Urinary bladder (tissue), 4 donors: ENCODE measurements around the gene SGMS1. TPM values are rescaled to one million over a fixed set of nuclear protein-coding genes. Genes with fewer than 3 reads are reported as not detected.
"Not testable (repeated sequence)": the region's sequence is repeated elsewhere in the genome, so short reads cannot be mapped to it uniquely, and the experiment has no call there.

ENCODE experiments used
- DNase-seq: peaks from one replicate; pipeline ENCODE4 v3.0.0-alpha.2; 2015; ENCODE audit errors: extremely low spot score
- H3K27ac ChIP-seq: one replicate; pipeline ENCODE4 v1.5.1; 2013; ENCODE audit warnings: low read depth, mild to moderate bottlenecking, moderate library complexity
- H3K36me3 ChIP-seq: one replicate; pipeline ENCODE4 v1.6.1; 2013; ENCODE audit warnings: mild to moderate bottlenecking, moderate library complexity; ENCODE audit not compliant: insufficient read depth
- H3K4me1 ChIP-seq: one replicate; pipeline ENCODE4 v1.6.1; 2013; ENCODE audit warnings: mild to moderate bottlenecking, moderate library complexity; ENCODE audit not compliant: insufficient read depth
- H3K4me3 ChIP-seq: one replicate; pipeline ENCODE4 v1.5.1; 2013; ENCODE audit warnings: low read depth, low read length
- WGBS: extraction: QIAGEN DNeasy Blood & Tissue Kit; methylation state at CpG from one replicate; pipeline ENCODE4 v1.1.7; 2013; 5-methylcytosine and 5-hydroxymethylcytosine counted together
- polyA plus RNA-seq: library from polyadenylated mRNA; stranded (reverse); fragments of 200-250 nt; gene quantifications from one replicate; pipeline ENCODE4 v1.2.3, GENCODE V29; 2013
- total RNA-seq: library from RNA; depleted of rRNA; stranded (reverse); fragments of >200 nt; gene quantifications from one replicate; pipeline ENCODE4 v1.2.3, GENCODE V29; 2014
- donor health status: healthy with polysubstance abuse.
- donor health status: healthy.

SGMS1 gene
- total and polyA plus RNA-seq, 2 donors, result 21.2 to 86.4 TPM

- Histone ChIP-seq H3K4me3 (no peak overlapping the region), H3K4me1 (no peaks in the 10 kb centered on the region), H3K27ac (no peak overlapping the region), H3K36me3 (no peaks in the 10 kb centered on the region)
- DNase-seq, result no peak
- WGBS, result 95% methylated on average over 3 of the region's 3 CpGs
Measured at GRCh38 chr10:50650481-50650880, 26.7 kb upstream of the SGMS1 start.

DNA sequence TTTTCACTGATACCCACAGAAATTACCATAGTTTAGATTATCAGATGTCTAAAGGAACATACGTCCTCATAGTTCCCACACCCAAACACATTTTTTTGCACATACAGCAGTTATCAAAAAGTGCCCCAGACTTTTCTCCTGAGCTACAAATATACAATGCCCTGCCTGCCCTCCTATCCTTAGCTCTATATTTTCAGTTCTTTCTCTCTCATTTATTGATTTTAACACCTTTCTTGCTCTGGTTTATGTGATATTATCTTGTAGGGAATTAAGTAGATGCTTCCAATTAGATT, 25.1 kb upstream of the SGMS1 start:
- Histone ChIP-seq H3K27ac (no peak overlapping the region), H3K36me3 (no peaks in the 10 kb centered on the region), H3K4me1 (no peaks in the 10 kb centered on the region), H3K4me3 (no peak overlapping the region)
- WGBS, result 51% methylated on average over 1 of the region's 1 CpG
- DNase-seq, result no peak

GRCh38 chr10:50648089-50648934, 24.6 kb upstream of the SGMS1 start:
- 81% methylated on average over 7 of the region's 7 CpGs for WGBS
- no peak overlapping the region for H3K27ac ChIP-seq

GRCh38 chr10:50647350-50647749, 23.6 kb upstream of the SGMS1 start:
- DNase-seq, H3K27ac ChIP-seq, H3K4me3 ChIP-seq, H3K36me3 ChIP-seq, H3K4me1 ChIP-seq: not testable (repeated sequence)
- WGBS, result 98% methylated on average over 1 of the region's 1 CpG

More at GRCh38 chr10:50648089-50648934, 24.6 kb upstream of the SGMS1 start:
- Histone ChIP-seq H3K4me3 (no peak overlapping the region), H3K4me1 (no peaks in the 10 kb centered on the region), H3K36me3 (no peaks in the 10 kb centered on the region)
- no peak for DNase-seq

DNA sequence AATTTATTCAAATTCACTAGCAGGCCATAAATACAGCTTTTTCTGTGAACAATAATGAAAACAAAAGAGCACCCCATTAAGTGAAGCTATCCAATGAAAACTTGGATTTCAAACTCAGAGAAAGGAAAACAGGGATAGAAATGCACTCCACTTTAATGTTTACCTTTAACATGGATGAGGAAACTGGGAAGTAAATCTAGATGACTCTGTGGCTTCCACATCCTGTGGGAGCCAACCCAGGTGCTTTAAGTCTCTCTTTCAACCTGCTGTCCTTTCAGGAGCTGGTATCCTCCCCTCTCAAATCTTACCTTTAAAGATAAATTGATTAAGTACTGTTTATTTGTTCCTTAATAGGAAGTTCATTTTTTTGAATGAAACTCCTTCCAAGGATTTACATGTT, 21.5 kb upstream of the SGMS1 start:
- no peak overlapping the region for H3K27ac ChIP-seq
- H3K36me3 ChIP-seq, result no peaks in the 10 kb centered on the region
- H3K4me3 ChIP-seq, result no peak overlapping the region
- no peak for DNase-seq
- no peaks in the 10 kb centered on the region for H3K4me1 ChIP-seq

- DNase-seq, result no peak
- Histone ChIP-seq H3K4me3 (no peak overlapping the region), H3K27ac (no peak overlapping the region), H3K4me1 (no peaks in the 10 kb centered on the region), H3K36me3 (no peaks in the 10 kb centered on the region)
- WGBS, result 38% methylated on average over 2 of the region's 2 CpGs
Measured at GRCh38 chr10:50641626-50642025, 17.9 kb upstream of the SGMS1 start.

DNA sequence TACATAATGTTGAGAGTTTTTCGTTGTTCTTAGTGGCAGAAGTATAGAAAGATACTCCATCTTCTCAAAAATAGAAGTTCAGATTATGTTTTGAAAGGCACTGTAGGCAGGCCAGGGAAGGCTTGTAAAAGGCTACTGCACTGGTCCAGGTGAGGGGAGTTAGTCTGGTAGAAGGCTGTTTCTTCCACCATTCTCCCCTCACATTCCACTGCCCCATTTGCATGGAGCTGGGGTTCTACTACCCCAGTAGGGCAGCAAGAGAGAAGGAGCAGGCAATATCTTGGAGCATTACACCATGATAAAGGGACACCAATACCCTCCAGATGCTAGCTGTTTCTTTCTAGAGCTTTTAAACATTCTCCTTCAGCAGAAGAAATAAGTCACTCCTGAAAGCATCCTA, 16.5 kb upstream of the SGMS1 start:
- Histone ChIP-seq H3K4me1 (no peaks in the 10 kb centered on the region), H3K36me3 (no peaks in the 10 kb centered on the region), H3K4me3 (no peak overlapping the region), H3K27ac (no peak overlapping the region)
- WGBS, result 83% methylated on average over 1 of the region's 1 CpG
- no peak for DNase-seq

- H3K27ac ChIP-seq, result no peak overlapping the region
- DNase-seq, result no peak
- 59% methylated on average over 6 of the region's 6 CpGs for WGBS
- H3K36me3 ChIP-seq, result no peaks in the 10 kb centered on the region
- no peak overlapping the region for H3K4me3 ChIP-seq
- H3K4me1 ChIP-seq, result no peaks in the 10 kb centered on the region
Measured at GRCh38 chr10:50636618-50637579, 13.1 kb upstream of the SGMS1 start.

DNA sequence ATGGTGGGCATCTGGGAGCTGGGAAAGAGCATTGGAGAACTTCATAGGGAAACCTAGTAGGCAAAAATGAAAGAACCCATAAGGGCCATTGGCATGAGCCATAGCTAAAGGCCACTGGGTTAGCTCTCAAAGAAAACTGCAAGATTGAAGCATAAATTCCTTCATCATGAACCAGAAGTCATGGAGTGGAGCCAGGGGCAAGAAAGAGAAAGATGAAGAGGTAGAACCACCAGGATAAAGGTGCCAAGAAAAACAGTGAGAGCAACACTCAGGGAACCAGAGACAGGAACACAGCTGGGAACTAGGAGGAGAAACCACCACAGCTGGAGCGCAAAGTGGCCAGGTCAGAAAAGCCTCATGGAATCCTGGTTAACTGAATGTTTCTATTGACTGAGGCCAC, 11.5 kb upstream of the SGMS1 start:
- Histone ChIP-seq H3K4me3 (no peak overlapping the region), H3K27ac (no peak overlapping the region), H3K4me1 (no peaks in the 10 kb centered on the region), H3K36me3 (no peaks in the 10 kb centered on the region)
- no peak for DNase-seq
- WGBS, result 84% methylated on average over 1 of the region's 1 CpG

DNA sequence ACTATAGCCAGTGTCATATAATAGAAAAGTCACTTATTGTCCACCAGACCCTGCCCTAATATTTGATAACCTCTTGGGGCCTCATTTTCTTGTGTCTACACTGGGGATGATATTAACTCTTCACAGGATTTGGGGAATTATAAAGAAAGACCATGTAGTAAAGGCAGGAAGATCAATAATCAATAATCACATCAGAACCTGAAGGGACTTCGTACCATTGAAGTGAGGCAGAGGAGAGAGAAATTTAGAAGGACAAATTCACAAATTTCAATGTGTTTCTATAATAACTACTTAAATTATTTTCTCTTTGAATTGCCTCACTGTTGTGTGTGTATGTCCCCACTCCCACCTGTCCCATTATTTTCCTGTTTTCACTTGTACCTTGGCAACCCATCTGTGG, 10.7 kb upstream of the SGMS1 start:
- Histone ChIP-seq H3K4me1 (no peaks in the 10 kb centered on the region), H3K27ac (no peak overlapping the region), H3K36me3 (no peaks in the 10 kb centered on the region), H3K4me3 (no peak overlapping the region)
- 89% methylated on average over 1 of the region's 1 CpG for WGBS
- DNase-seq, result no peak

- 97% methylated on average over 30 of the region's 30 CpGs for WGBS
- Histone ChIP-seq H3K36me3 (no peaks in the 10 kb centered on the region), H3K27ac (no peak overlapping the region), H3K4me1 (no peaks in the 10 kb centered on the region), H3K4me3 (no peak overlapping the region)
- DNase-seq, result no peak
Measured at GRCh38 chr10:50631052-50631451, 7.3 kb upstream of the SGMS1 start.

GRCh38 chr10:50629495-50630122, 5.9 kb upstream of the SGMS1 start:
- Histone ChIP-seq H3K27ac (no peak overlapping the region), H3K36me3 (no peaks in the 10 kb centered on the region), H3K4me1 (no peaks in the 10 kb centered on the region), H3K4me3 (no peak overlapping the region)
- 59% methylated on average over 3 of the region's 3 CpGs for WGBS
- no peak for DNase-seq

DNA sequence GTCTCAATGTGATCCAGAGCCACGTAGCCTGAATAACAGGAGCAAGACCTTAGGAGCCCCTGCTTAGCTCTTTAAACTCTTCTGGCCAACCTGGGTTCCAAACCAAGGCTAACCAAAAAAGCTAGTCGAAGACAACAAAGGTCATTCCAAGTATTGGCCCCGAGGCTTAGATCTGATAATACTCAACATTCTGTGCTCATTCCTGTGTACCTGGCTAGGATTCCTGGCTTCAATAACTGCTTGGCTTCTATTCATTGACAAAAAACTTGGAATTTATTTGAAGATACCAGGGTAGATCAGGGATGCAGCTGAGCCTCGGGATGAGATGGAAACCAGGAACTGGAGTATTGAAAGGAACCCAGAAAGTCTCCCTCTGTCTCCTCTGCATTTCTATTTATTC, 4.1 kb upstream of the SGMS1 start:
- WGBS, result 90% methylated on average over 4 of the region's 4 CpGs
- H3K27ac ChIP-seq, result no peak overlapping the region
- no peak overlapping the region for H3K4me3 ChIP-seq
- no peaks in the 10 kb centered on the region for H3K36me3 ChIP-seq
- no peaks in the 10 kb centered on the region for H3K4me1 ChIP-seq
- no peak for DNase-seq

GRCh38 chr10:50627443-50627842, 3.7 kb upstream of the SGMS1 start:
- no peak for DNase-seq
- Histone ChIP-seq H3K27ac (no peak overlapping the region), H3K4me3 (no peak overlapping the region), H3K36me3 (no peaks in the 10 kb centered on the region), H3K4me1 (no peaks in the 10 kb centered on the region)
- 93% methylated on average over 1 of the region's 1 CpG for WGBS
